T-helper 22 cell (primary cell): ENCODE measurements around the gene MNAT1.
"Not testable (repeated sequence)": the region's sequence is repeated elsewhere in the genome, so short reads cannot be mapped to it uniquely, and the experiment has no call there.

Experiments used
- DNase-seq: peaks from one replicate; pipeline ENCODE4 v3.0.0-alpha.2; 2020; ENCODE audit warnings: low read depth

The MNAT1 gene

GRCh38 chr14:60805841-60806430, 71.4 kb downstream of the MNAT1 start:
- DNase-seq: no peak

- DNase-seq: no peak
Observed at GRCh38 chr14:60807247-60807646, 72.7 kb downstream of the MNAT1 start.

GRCh38 chr14:60807971-60808370, 73.4 kb downstream of the MNAT1 start:
- no peak for DNase-seq

- DNase-seq: no peak
Observed at GRCh38 chr14:60812987-60813386, 78.4 kb downstream of the MNAT1 start.

GRCh38 chr14:60815371-60815770, 80.8 kb downstream of the MNAT1 start:
- no peak for DNase-seq

GRCh38 chr14:60817113-60817512, 82.6 kb downstream of the MNAT1 start:
- no peak for DNase-seq

GRCh38 chr14:60819575-60819974, 85.0 kb downstream of the MNAT1 start:
- DNase-seq: no peak

- no peak for DNase-seq
Observed at GRCh38 chr14:60838601-60839000, 104.0 kb downstream of the MNAT1 start.

- DNase-seq: no peak
Observed at GRCh38 chr14:60839057-60839456, 104.5 kb downstream of the MNAT1 start.

- DNase-seq: no peak
Observed at GRCh38 chr14:60839657-60840056, 105.1 kb downstream of the MNAT1 start.

- DNase-seq: no peak
Observed at GRCh38 chr14:60840313-60840712, 105.8 kb downstream of the MNAT1 start.

- no peak for DNase-seq
Observed at GRCh38 chr14:60845523-60845922, 111.0 kb downstream of the MNAT1 start.

GRCh38 chr14:60848066-60848465, 113.5 kb downstream of the MNAT1 start:
- DNase-seq: no peak

GRCh38 chr14:60851692-60852091, 117.1 kb downstream of the MNAT1 start:
- DNase-seq: not testable (repeated sequence)

- no peak for DNase-seq
Observed at GRCh38 chr14:60856111-60856510, 121.5 kb downstream of the MNAT1 start.

- DNase-seq: no peak
Observed at GRCh38 chr14:60859525-60859924, 125.0 kb downstream of the MNAT1 start.

- no peak for DNase-seq
Observed at GRCh38 chr14:60861545-60862140, 127.1 kb downstream of the MNAT1 start.

- no peak for DNase-seq
Observed at GRCh38 chr14:60862283-60862682, 127.7 kb downstream of the MNAT1 start.

GRCh38 chr14:60863249-60863648, 128.7 kb downstream of the MNAT1 start:
- DNase-seq: no peak

GRCh38 chr14:60865378-60866127, 131.0 kb downstream of the MNAT1 start:
- DNase-seq: no peak

GRCh38 chr14:60867503-60868172, 133.1 kb downstream of the MNAT1 start:
- DNase-seq: no peak

- DNase-seq: no peak
Observed at GRCh38 chr14:60878121-60878520, 143.6 kb downstream of the MNAT1 start.

GRCh38 chr14:60878536-60878935, 144.0 kb downstream of the MNAT1 start:
- DNase-seq: no peak
